Measurements from ENCODE around the gene RNPC3.

- no peak for TF ChIP-seq POLR2A (IDR thresholded peaks at IDR 0.05)
- TF ChIP-seq CTCF (IDR thresholded peaks at IDR 0.05): no peak
Measured at GRCh38 chr1:103496014-103496635, 29.4 kb upstream of the RNPC3 start.

Data from upper lobe of left lung (tissue), 4 donors.